HG02885 (cell line): ENCODE measurements around the gene C16orf54.
"Not testable (repeated sequence)": the region's sequence is repeated elsewhere in the genome, so short reads cannot be mapped to it uniquely, and the experiment has no call there.

Experiments
- ATAC-seq: cut with Tn5 transposase; IDR thresholded peaks from one replicate; pipeline ENCODE4 v1.9.1; 2021; ENCODE audit warnings: mild to moderate bottlenecking; ENCODE audit not compliant: unreplicated experiment, poor library complexity

The C16orf54 gene

DNA sequence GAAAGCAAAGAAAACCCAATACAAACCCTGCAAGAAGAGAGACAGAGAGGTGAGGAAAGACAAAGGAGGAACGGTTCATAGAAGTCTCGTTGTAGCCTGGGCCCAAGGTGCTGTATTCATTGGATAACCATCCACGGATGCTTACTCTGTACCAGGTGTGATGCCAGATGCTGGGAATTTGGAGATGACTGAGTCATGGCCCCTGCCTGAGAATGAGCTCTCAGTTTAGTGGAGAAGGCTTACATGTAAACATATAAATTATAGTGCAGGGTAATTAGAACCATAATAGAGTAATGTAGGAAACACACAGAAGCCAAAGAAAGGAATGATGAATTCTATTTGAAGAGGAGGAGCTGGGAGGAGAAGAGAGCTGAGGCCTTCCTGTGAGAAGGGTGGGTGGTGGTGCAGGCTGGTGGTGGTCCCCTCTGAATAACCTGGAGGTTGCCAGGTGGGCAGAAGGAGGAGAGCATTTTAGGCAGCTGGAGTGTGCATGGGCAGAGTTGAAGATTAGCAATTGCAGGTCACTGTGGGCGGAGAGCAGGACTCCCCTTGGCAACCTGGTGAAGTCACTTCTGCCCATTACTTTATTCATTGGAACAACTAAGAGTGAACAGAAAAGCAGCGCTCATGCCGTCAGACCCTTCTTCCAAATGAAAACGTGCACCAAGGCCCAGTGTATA lies 24.6 kb upstream of the C16orf54 start:
- no peak for ATAC-seq

DNA sequence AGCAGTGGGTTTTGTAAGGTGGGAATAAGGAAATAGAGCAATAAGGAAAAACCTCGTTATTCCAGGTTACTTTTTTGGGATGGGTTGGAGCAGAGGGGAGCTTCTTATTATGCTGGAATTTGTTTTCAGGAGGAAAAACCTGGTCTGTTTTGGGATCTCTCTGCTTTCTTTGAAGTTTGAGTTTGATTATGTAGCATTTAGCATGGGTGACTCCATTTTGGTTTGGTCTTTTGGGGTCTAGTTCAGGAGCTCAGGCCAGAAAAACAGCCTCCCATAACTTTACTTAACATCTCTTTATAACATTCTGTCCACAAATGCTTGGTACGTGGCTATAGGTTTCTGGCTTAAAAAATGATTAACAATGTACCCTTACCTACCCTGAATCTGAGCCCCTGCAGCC lies 23.7 kb upstream of the C16orf54 start:
- no peak for ATAC-seq

DNA sequence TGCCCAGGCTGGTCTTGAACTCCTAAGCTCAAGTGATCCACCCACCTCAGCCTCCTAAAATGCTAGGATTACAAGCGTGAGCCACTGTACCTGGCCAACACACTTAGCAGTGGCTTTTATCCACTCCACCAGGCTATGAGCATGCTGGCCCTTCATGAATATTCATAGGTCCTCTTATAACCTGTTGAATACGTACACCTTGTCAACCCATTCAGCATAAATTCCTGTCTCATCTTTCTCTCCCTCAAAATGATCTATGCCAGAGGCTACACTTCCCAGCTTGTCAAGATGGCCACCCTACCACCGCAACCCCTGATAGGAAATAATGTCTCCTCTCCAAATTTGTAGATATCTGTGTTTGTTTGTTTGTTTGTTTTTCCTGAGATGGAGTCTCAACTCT lies 21.3 kb upstream of the C16orf54 start:
- ATAC-seq = no peak

DNA sequence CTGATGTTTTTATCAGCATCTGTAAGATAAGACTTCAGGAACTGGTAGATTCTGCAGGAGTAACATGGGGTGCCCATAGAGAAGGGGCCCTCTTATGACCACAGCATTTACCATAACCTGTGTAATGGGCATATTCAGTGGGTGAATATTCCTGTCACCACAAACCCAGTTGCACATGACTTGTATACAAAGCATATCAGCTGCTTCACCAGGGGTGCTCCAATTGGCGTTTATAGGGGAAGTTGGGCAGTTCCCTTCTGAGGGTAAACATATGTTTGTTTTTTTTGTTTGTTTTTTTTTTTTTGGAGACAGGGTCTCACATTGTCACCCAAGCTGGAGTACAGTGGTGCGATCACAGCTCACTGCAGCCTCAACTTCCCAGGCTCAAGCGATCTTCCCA lies 20.8 kb upstream of the C16orf54 start:
- ATAC-seq = no peak

DNA sequence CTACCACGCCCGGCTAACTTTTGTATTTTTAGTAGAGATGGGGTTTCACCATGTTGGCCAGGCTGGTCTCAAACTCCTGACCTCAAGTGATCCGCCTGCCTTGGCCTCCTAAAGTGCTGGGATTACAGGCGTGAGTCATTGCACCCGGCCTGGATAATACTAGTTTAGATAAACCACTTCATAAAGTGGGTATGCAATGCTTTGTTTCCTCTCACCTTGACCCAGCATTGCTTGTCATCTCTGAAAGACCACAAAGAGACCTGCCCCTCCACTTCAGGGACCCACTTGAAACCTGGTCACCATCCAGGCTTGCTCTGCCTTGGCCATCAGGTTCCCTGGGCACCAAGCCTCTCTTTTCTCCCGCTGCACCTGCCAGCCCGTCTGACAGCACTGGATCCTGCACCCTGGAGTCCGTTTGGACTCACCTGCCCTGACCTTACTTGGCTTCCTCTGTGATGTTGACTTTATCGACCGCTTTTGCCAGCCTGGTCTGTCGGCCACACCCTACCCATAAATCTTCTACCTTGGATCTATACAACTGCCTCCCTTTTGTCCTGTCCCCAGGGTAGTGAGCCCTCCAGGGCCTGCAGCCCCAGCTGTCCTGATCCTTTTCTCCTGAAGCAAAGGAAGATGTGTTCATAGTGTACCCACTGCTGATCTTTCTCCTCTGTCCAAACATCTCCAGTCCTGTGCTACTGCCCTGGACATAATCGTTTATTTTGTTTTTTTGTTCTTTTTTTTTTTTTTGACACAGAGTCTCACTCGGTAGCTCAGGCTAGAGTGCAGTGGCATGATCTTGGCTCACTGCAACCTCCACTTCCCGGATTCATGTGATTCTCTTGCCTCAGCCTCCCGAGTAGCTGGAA lies 19.6 kb upstream of the C16orf54 start:
- no peak for ATAC-seq

DNA sequence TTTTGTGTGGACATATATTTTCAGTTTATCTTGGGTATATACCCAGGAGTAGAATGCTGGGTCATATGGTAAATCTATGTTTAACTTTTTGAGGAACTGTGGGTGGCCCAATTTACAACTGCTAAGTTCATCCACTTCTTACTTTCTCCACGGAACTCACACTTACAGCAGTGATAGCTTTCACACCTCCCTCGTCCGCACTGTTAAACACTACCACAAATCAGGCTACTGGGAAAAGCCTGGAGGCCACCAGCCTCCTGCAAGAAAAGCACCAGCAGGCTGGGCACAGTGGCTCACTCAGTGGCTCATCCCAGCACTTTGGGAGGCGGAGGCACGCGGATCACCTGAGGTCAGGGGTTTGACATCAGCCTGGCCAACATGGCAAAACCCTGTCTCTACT lies 17.5 kb upstream of the C16orf54 start:
- no peak for ATAC-seq

DNA sequence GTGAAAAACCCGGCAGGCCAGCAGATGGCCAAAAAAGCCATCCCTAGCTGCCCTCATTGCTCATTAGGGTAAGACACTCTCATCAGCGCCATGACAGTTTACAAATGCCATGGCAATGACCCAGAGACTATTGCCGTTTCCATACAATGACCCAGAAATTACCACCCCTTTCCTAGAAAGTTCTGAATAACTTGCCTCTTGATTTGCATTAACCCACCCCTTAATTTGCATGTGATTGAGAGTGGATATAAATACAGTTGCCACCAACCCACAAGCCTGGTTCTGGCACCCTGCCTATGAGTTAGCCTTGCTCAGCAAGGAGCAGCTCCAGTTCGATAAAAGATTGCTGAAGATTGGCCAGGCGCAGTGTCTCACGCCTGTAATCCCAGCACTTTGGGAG lies 16.1 kb upstream of the C16orf54 start:
- ATAC-seq = no peak

DNA sequence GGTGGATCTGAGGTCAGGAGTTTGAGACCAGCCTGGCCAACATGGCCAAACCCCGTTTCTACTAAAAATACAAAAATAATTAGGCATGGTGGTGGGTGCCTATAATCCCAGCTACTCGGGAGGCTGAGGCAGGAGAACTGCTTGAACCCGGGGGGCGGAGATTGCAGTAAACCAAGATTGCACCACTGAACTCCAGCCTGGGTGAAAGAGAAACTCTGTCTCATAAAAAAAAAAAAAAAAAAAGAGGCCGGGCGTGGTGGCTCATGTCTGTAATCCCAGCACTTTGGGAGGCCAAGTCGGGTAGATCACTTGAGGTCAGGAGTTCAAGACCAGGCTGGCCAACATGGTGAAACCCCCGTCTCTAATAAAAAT lies 15.5 kb upstream of the C16orf54 start:
- not testable (repeated sequence) for ATAC-seq

DNA sequence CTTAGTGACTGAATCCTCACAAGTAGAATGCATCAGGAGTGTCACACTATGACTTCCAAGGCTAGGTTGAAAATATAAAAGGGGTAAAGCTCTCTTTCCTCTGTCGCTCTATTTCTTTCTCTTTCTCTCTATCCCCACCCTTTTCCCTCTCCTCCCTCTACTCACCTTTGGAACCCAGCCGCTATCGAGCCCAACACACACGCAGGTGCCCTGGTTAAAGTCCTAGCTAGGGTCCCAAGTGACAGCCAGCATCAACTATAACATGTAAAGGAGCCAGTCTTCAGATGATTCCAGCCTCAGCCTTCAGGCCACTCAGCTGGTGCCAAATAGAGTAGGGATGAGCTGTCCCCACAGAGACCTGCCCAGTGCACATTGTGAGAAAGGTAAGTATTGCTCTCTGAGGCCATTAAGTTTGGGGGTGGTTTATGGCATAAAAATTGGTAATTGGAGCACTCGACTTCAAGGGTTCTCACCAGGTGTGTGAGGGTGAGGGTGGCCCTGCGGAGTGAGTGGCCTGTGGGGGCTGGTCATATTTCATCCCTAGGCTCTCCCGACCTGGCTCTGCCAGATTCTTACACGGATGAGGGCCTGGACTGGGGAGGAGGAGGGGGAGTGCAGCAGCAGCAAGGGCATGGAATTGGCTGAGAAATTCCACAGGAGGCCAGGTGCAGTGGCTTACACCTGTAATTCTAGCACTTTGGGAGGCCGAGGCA lies 14.9 kb upstream of the C16orf54 start:
- no peak for ATAC-seq

DNA sequence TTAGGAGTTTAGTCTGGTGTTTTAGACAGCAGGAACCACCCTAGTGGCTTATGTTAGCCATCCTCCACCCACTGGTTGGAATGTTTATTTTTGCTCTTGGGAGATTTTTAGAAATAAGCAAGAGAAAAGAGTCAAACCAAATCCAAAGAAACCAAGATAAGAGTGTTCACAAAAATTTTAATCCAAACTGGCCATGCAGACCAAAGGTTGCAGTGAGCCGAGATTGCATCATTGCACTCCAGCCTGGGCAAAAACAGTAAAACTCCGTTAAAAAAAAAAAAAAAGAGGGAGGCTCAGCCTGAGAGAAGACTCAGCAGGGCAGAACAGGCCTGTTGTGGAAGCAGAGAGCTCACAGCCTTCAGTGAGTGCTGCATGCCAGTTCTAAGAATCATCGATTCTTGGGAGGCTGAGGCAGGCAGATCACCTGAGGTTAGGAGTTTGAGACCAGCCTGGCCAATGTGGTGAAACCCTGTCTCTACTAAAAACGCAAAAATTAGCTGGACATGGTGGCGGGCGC lies 12.2 kb upstream of the C16orf54 start:
- ATAC-seq = no peak

DNA sequence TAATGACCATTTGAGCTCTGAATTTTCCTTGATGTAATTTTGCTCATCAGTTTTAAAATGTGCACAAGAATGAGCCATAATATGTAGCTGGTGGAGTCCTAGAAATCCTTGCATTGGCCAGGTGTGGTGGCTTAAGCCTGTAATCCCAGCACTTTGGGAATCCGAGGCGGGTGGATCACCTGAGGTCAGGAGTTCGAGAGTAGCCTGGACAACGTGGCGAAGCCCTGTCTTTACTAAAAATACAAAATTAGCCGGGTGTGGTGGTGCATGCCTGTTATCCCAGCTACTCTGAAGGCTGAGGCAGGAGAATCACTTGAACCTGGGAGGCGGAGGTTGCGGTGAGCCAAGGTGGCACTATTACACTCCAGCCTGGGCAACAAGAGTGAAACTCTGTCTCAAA lies 11.3 kb upstream of the C16orf54 start:
- not testable (repeated sequence) for ATAC-seq

DNA sequence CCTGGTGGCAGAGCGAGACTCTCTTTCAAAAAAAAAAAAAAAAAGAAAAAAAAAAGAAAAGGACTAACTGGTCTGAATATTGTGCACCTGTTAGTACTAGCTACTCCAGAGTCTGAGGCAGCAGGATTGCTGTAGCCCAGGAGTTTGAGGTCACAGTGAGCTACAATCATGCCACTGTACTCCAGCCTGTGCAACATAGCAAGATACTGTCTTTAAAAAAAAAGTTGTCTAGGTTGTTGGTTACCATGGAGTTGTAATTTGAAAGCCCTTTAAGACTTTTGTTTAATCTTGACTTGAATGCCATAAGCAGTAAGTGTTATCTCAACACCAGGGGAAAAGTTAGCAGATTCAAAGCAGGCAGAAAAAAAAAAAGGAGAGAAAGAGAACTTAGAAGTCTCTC lies 10.9 kb upstream of the C16orf54 start:
- ATAC-seq = no peak

DNA sequence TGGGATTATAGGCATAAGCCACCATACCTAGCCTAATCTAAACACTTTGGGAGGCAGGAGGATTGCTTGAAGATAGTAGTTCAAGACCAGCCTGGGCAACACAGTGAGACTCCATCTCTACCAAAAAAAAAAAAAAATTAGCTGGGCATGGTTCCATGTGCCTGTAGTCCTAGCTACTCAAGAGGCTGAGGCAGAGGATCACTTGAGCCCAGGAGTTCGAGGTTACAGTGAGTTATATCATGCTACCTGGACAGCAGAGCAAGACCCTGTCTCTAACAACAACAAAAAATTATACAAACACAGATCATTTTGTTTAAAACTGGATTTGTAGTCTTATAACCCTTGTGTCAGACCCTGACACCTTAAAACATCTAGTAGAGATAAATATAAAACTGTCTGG lies 7.7 kb upstream of the C16orf54 start:
- no peak for ATAC-seq

DNA sequence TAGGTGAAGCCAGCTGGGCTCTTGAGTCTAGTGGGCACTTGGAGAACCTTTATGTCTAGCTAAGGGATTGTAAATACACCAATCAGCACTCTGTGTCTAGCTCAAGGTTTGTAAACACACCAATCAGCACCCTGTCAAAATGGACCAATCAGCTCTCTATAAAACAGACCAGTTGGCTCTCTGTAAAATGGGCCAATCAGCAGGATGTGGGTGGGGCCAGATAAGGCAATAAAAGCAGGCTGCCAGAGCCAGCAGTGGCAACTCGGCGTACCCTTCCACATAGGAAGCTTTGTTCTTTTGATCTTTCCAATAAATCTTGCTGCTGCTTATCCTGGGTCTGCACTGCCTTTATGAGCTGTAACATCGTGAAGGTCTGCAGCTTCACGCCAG lies 3.0 kb upstream of the C16orf54 start:
- ATAC-seq = not testable (repeated sequence)

DNA sequence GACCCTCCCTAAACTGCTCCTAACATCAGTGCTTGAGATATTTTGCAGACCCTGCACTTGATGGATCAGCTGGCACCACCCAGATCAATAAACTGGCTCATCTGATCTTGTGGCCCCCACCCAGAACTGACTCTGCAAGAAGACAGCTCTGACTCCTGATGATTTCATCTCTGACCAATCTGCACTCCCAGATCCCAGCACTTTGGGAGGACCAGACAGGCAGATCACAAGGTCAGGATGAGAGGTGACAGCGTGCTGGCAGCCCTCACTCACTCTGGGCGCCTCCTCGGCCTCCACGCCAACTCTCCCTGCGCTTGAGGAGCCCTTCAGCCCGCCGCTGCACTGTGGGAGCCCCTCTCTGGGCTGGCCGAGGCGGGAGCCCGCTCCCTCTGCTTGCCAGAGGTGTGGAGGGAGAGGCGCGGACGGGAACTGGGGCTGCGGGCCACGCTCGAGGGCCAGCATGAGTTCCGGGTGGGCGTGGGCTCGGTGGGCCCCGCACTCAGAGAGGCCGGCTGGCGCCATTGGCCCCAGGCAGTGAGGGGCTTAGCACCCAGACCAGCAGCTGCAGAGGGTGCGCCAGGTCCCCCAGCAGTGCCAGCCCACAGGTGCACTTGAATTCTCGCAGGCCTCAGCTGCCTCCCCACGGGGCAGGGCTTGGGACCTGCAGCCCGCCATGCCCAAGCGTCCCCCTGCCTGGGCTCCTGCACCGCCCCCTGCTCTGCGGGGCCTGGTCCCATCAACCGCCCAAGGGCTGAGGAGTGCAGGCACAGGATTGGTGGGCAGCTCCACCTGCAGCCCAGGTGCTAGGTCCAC lies 2.4 kb upstream of the C16orf54 start:
- no peak for ATAC-seq

DNA sequence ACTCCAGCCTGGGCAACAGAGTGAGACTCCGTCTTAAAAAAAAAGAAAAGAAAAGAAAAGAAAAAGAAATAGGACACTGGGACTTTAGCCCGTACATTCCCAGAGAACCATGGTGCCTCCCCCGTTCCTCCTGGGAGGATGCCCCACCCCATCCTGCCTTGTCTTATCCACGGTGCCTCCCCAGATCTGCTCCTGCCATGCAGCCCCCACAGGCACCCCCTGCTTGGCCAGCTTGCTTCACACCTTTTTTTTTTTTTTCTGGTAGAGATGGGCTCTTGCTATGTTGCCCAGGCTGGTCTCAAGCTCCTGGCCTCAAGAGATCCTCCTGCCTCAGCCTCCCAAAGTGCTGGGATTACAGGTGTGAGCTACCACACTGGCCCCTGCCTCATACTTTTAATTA lies 728 bp upstream of the C16orf54 start:
- not testable (repeated sequence) for ATAC-seq

DNA sequence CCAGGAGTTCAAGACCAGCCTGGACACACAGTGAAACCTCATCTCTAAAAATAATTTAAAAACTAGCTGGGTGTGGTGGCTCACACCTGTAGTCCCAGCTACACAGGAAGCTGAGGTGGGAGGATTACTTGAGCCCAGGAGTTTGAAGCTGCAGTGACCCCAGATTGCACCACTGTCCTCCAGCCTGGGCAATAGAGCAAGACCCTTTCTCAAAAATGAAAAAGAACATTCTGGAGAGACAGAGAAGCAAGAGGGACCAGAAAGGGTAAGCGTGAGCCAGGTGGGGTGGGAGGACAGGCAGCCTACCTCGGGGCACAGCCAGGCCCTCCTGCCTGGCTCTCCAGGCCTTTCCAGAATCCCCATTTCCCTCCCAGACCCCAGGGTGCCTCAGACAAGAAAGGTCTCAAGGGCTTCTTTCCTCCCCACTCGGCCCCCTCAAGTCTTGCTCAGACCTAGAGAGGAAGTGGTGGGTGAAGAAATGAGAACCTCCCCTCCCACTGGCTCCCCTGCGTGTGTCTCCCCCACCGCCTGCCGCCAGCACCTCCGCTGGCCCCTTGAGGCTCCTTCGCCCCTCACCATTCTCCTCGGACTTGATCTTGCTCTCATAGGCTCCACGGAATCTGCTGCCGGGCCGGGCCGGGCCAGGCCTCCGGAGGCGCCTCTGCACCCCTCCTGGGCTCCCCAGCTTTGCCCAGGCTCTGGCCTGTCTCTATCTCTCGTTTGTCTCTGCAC lies 503 bp downstream of the C16orf54 start:
- peak; percentile 50 for ATAC-seq

DNA sequence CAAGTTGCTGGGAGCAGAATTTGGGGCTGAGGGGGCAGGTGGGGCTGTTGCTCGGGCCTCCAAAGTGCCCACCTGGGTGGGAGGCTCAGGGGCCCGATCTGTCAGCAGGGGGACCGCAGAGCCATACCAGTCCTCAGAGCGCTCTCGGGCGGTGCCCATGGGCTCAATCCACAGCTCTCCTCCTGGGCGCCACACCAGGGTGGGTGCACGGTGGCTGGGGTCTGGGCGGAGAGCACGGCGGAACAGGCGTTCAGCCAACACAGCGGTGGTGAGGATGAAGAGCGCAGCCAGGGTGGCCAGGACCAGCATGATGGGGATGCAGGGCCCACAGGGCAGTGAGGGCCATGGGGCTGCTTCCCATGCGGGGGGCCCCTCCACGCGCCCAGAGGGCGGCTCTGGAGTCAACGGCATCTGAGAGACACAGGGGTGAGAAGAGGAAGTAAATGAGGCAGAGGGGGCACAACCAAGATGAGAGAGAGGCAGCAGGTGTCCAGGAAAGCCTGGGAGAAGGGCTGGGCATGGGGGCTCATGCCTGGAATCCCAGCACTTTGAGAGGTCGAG lies 1.2 kb downstream of the C16orf54 start:
- ATAC-seq = no peak

DNA sequence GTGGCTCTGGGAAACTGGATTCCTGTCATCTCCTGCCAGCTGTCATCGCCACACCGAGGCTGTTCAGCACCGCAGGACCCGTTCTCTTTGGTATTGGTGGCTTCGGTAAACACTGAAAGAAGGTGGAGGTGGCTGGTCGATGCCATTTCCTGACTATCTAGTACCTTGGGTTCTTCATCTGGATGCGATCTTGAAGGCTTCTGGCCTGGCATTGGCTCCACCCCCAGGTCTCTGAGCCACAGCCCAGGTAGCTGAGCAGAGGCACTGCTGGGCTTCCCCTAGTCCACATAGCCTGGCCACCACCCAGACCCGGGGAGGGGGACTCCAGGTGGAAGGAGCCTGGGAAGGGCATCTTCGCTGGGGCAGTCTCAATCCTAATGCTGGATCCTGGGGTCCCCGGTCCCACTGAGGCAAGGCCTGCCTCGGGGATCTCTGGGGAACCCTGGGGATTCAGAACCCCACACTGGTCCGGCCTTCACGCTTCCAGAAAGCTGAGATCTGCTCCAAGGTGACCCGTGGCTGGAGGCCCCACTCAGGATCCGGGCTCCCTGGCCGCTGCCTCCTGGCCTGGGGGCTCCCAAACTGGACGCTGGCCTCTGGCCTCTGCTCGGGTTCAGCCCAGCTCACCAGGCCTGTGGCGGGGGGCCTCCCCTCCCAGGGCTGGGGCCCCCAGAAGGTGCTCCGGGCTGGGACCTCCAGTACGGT lies 1.8 kb downstream of the C16orf54 start:
- no peak for ATAC-seq
